SK-N-SH (cell line): ENCODE data around the gene DAB1.

Source experiments
- CTCF ChIP-seq: fragments of 200-600 bp; sonication (generic); IDR thresholded peaks from 2 replicates; pipeline ENCODE4 v1.6.1; 2017; ENCODE audit warnings: antibody characterized with exemption, mild to moderate bottlenecking, moderate library complexity
- EZH2phosphoT487 ChIP-seq: fragments of 200-600 bp; sonication (generic); IDR thresholded peaks from 2 replicates; pipeline ENCODE4 v1.6.1; 2017; ENCODE audit warnings: low read depth, mixed run types, mild to moderate bottlenecking, antibody characterized with exemption, moderate library complexity, borderline replicate concordance
- JUND ChIP-seq: IDR thresholded peaks from 2 replicates; pipeline ENCODE4 v1.4.0; 2012
- RFX5 ChIP-seq: IDR thresholded peaks from 2 replicates; pipeline ENCODE4 v1.6.1; 2012; ENCODE audit warnings: mild to moderate bottlenecking, improper control_type of control experiment, low read length
- TAF1 ChIP-seq: IDR thresholded peaks from 2 replicates; pipeline ENCODE4 v1.6.1; 2012; ENCODE audit warnings: low read depth, mild to moderate bottlenecking, low read length, moderate library complexity, borderline replicate concordance

- TF ChIP-seq CTCF, result no peak
- no peak for TF ChIP-seq TAF1
- TF ChIP-seq RFX5, result no peak
- TF ChIP-seq EZH2phosphoT487, result no peak
- no peak for TF ChIP-seq JUND
Measured at GRCh38 chr1:57109883-57110282, 314.0 kb downstream of the DAB1 start.
